Measurements from ENCODE around the gene HNRNPAB.
"Not testable (repeated sequence)": the region's sequence is repeated elsewhere in the genome, so short reads cannot be mapped to it uniquely, and the experiment has no call there.

Gene HNRNPAB

GRCh38 chr5:178232124-178232919, 28.0 kb downstream of the HNRNPAB start, which contains the start of gene PHYKPL:
Gene PHYKPL, minus strand, starts transcription at chr5:178232802. Its CDS starts 252 bp downstream, at chr5:178232550.
- DNase-seq, result peak; percentile 72

- DNase-seq, result no peak
Observed at GRCh38 chr5:178232920-178233429, 28.6 kb downstream of the HNRNPAB start.

- no peak for DNase-seq
Observed at GRCh38 chr5:178234121-178234749, 29.9 kb downstream of the HNRNPAB start.

- DNase-seq, result peak; percentile 78
Observed at GRCh38 chr5:178234750-178235587, 30.6 kb downstream of the HNRNPAB start.

- DNase-seq, result no peak
Observed at GRCh38 chr5:178235588-178235974, 31.2 kb downstream of the HNRNPAB start.

GRCh38 chr5:178236126-178236525, 31.8 kb downstream of the HNRNPAB start:
- DNase-seq, result no peak

GRCh38 chr5:178236679-178237078, 32.3 kb downstream of the HNRNPAB start:
- DNase-seq, result no peak

GRCh38 chr5:178237431-178238312, 33.3 kb downstream of the HNRNPAB start:
- DNase-seq, result no peak

GRCh38 chr5:178238313-178238635, 33.9 kb downstream of the HNRNPAB start:
- DNase-seq, result no peak

GRCh38 chr5:178238711-178239592, 34.6 kb downstream of the HNRNPAB start:
- no peak for DNase-seq

- DNase-seq, result not testable (repeated sequence)
Observed at GRCh38 chr5:178239626-178240301, 35.4 kb downstream of the HNRNPAB start.

GRCh38 chr5:178240341-178240741, 36.0 kb downstream of the HNRNPAB start:
- no peak for DNase-seq

- no peak for DNase-seq
Observed at GRCh38 chr5:178240766-178241165, 36.4 kb downstream of the HNRNPAB start.

- DNase-seq, result no peak
Observed at GRCh38 chr5:178241231-178241663, 36.9 kb downstream of the HNRNPAB start.

GRCh38 chr5:178241688-178242231, 37.4 kb downstream of the HNRNPAB start:
- DNase-seq, result no peak

GRCh38 chr5:178242416-178242815, 38.1 kb downstream of the HNRNPAB start:
- DNase-seq, result no peak

GRCh38 chr5:178244576-178244975, 40.2 kb downstream of the HNRNPAB start:
- DNase-seq, result no peak

- no peak for DNase-seq
Observed at GRCh38 chr5:178245389-178245788, 41.1 kb downstream of the HNRNPAB start.

GRCh38 chr5:178246624-178247279, 42.4 kb downstream of the HNRNPAB start:
- no peak for DNase-seq
